SK-N-SH treated with all-trans-retinoic acid at 6 μM for 48 hours (cell line): ENCODE measurements around the gene SNED1.

Experiments
- CSDC2 ChIP-seq: fragments of 250-450 bp; sonication (Bioruptor Pico); IDR thresholded peaks from 2 replicates; pipeline ENCODE4 v1.5.0; 2020; ENCODE audit warnings: mild to moderate bottlenecking, moderate library complexity
- PPARA ChIP-seq: fragments of 250-450 bp; sonication (Bioruptor Pico); IDR thresholded peaks from 2 replicates; pipeline ENCODE4 v1.5.0; 2020; ENCODE audit warnings: mild to moderate bottlenecking, borderline replicate concordance
- RARB ChIP-seq: fragments of 250-450 bp; sonication (Bioruptor Pico); IDR thresholded peaks from 2 replicates; pipeline ENCODE4 v1.8.0; 2021; ENCODE audit warnings: mild to moderate bottlenecking, moderate library complexity
- ZFP30 ChIP-seq: fragments of 450-650 bp; formaldehyde crosslinking; IDR thresholded peaks from 2 replicates; pipeline ENCODE4 v1.5.0; 2022; ENCODE audit warnings: mild to moderate bottlenecking, moderate library complexity
- TF ChIP-seq, protein P1 (sequence below): fragments of 250-450 bp; sonication (Bioruptor Pico); IDR thresholded peaks from 2 replicates; pipeline ENCODE4 v1.8.0; 2021; ENCODE audit warnings: low read depth, mild to moderate bottlenecking, moderate library complexity, borderline replicate concordance
- TF ChIP-seq, protein P2 (sequence below): fragments of 250-450 bp; sonication (Bioruptor Pico); IDR thresholded peaks from 2 replicates; pipeline ENCODE4 v1.8.0; 2020; ENCODE audit warnings: mild to moderate bottlenecking, moderate library complexity, borderline replicate concordance

DNA sequence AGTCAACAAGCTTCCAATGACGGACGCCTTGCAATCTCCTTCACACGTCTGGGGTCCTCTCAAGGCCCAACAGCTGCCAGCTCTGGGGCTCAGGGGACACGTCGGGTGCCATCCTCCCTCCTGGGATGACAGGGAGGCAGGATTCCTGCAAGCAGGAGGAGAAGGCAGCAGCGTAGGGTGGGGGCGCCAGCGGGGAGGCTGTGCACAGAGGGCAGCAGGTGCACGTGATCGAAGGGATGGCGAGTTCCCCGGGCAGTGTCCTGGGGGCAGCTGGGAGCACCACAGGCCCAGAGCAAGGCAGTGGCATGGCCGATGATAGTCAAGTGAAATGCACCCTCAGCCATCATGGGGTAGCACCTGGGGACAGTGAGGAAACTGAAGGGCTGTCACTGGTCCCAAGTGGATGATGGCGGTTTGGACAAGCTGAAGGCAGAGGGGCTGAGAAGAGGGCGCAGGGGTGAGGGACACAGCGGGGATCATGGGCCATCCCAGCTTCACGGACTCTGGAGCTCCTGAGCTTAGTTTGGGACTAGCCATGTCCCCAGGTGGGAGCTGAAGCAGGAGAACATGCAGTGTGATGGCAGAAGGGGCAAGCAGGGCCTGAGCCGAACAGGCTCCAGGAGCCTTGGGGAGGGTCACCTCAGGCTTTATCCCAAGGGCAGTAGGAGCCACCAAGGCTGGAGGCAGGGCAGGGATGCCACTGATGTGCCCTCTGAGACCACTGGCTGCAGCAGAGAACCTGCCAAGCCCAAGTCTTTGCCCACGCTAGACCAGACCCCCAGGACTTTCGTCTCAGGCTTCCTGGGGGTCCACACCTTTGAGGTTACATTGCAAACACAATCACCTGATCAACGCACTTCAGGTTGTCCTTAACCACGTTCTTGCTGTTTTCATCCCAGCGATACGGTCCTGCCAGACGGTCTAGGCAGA lies 16.3 kb upstream of the SNED1 start:
- TF ChIP-seq, protein P1, sequence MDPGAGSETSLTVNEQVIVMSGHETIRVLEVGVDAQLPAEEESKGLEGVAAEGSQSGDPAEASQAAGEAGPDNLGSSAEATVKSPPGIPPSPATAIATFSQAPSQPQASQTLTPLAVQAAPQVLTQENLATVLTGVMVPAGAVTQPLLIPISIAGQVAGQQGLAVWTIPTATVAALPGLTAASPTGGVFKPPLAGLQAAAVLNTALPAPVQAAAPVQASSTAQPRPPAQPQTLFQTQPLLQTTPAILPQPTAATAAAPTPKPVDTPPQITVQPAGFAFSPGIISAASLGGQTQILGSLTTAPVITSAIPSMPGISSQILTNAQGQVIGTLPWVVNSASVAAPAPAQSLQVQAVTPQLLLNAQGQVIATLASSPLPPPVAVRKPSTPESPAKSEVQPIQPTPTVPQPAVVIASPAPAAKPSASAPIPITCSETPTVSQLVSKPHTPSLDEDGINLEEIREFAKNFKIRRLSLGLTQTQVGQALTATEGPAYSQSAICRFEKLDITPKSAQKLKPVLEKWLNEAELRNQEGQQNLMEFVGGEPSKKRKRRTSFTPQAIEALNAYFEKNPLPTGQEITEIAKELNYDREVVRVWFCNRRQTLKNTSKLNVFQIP (CRISPR knock-in tag): no peak
- TF ChIP-seq PPARA: no peak
- no peak for TF ChIP-seq CSDC2
- TF ChIP-seq RARB (CRISPR knock-in tag): no peak
- TF ChIP-seq, protein P2, sequence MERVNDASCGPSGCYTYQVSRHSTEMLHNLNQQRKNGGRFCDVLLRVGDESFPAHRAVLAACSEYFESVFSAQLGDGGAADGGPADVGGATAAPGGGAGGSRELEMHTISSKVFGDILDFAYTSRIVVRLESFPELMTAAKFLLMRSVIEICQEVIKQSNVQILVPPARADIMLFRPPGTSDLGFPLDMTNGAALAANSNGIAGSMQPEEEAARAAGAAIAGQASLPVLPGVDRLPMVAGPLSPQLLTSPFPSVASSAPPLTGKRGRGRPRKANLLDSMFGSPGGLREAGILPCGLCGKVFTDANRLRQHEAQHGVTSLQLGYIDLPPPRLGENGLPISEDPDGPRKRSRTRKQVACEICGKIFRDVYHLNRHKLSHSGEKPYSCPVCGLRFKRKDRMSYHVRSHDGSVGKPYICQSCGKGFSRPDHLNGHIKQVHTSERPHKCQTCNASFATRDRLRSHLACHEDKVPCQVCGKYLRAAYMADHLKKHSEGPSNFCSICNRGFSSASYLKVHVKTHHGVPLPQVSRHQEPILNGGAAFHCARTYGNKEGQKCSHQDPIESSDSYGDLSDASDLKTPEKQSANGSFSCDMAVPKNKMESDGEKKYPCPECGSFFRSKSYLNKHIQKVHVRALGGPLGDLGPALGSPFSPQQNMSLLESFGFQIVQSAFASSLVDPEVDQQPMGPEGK (CRISPR knock-in tag): no peak
- no peak for TF ChIP-seq ZFP30 (CRISPR knock-in tag)
